Esophagus mucosa (tissue), 1 donor: ENCODE results near the gene SLC16A10. TPM values are rescaled to one million over a fixed set of nuclear protein-coding genes. Genes with fewer than 3 reads are reported as not detected.
"Not testable (repeated sequence)": the region's sequence is repeated elsewhere in the genome, so short reads cannot be mapped to it uniquely, and the experiment has no call there.

Source experiments
- ATAC-seq: fragments of 200-7000 bp; cut with Tn5 transposase; one replicate; pipeline ENCODE4 v1.9.1; 2020
- total RNA-seq: library from RNA; stranded (reverse); gene quantifications from one replicate; pipeline ENCODE4 v1.2.4, GENCODE V29; 2023
- donor health status: DM: yes; HTN: yes; CAD: no.

The SLC16A10 gene
- total RNA-seq, 1 donor from 2014 or later: 0.24 TPM

GRCh38 chr6:111185954-111186353 is 98.7 kb downstream of the SLC16A10 start:
- no peak for ATAC-seq

GRCh38 chr6:111187874-111188273 is 100.6 kb downstream of the SLC16A10 start:
- no peak for ATAC-seq

GRCh38 chr6:111189666-111190210 is 102.4 kb downstream of the SLC16A10 start:
- ATAC-seq: not testable (repeated sequence)

GRCh38 chr6:111190637-111191036 is 103.3 kb downstream of the SLC16A10 start:
- ATAC-seq: no peak

GRCh38 chr6:111191136-111191535 is 103.8 kb downstream of the SLC16A10 start:
- ATAC-seq: not testable (repeated sequence)

- no peak for ATAC-seq
These were observed 105.7 kb downstream of the SLC16A10 start for GRCh38 chr6:111192911-111193555.

- ATAC-seq: no peak
These were observed 108.4 kb downstream of the SLC16A10 start for GRCh38 chr6:111195656-111196055.

GRCh38 chr6:111198841-111199240 is 111.5 kb downstream of the SLC16A10 start:
- no peak for ATAC-seq

GRCh38 chr6:111199935-111200334 is 112.6 kb downstream of the SLC16A10 start:
- ATAC-seq: no peak

- ATAC-seq: no peak
These were observed 113.3 kb downstream of the SLC16A10 start for GRCh38 chr6:111200350-111201243.

GRCh38 chr6:111201244-111201554 is 113.9 kb downstream of the SLC16A10 start:
- no peak for ATAC-seq

- ATAC-seq: no peak
These were observed 114.5 kb downstream of the SLC16A10 start for GRCh38 chr6:111201764-111202163.

- ATAC-seq: not testable (repeated sequence)
These were observed 116.2 kb downstream of the SLC16A10 start for GRCh38 chr6:111203539-111203938.

- peak; percentile 59 for ATAC-seq
These were observed 117.0 kb downstream of the SLC16A10 start for GRCh38 chr6:111204305-111204704.

- no peak for ATAC-seq
These were observed 117.6 kb downstream of the SLC16A10 start for GRCh38 chr6:111204881-111205280.

- no peak for ATAC-seq
These were observed 118.2 kb downstream of the SLC16A10 start for GRCh38 chr6:111205502-111205901.

GRCh38 chr6:111207141-111207858 is 120.0 kb downstream of the SLC16A10 start:
- ATAC-seq: peak; percentile 47

GRCh38 chr6:111208933-111209332 is 121.6 kb downstream of the SLC16A10 start:
- no peak for ATAC-seq

- ATAC-seq: peak; percentile 65
These were observed 123.0 kb downstream of the SLC16A10 start for GRCh38 chr6:111210194-111210728.

- ATAC-seq: peak; percentile 35
These were observed 124.2 kb downstream of the SLC16A10 start for GRCh38 chr6:111211411-111212030.

- ATAC-seq: no peak
These were observed 125.3 kb downstream of the SLC16A10 start for GRCh38 chr6:111212625-111213024.

- no peak for ATAC-seq
These were observed 127.8 kb downstream of the SLC16A10 start for GRCh38 chr6:111215131-111215530.
